IMR-90 (cell line): Measurements from ENCODE around the gene RPL18. TPM values are rescaled to one million over a fixed set of nuclear protein-coding genes. Genes with fewer than 3 reads are reported as not detected.

Experiments
- ATAC-seq: fragments of 200-7000 bp; cut with Tn5 transposase; 2 replicates; pipeline ENCODE4 v1.9.1; 2020; ENCODE audit warnings: low read depth, mild to moderate bottlenecking, moderate library complexity
- BruUV-seq: library from RNA; stranded (reverse); fragments of 400-500 nt; replicated peaks from 2 replicates; lab custom pipeline; 2021; lab: Mats Ljungman, UMichigan
- CTCF ChIA-PET: fragments of 300-600 bp; formaldehyde crosslinking; extraction: SDS; loops from one replicate; lab custom pipeline; 2021; ENCODE audit warnings: antibody characterized with exemption; lab: Yijun Ruan, JAX
- POLR2A ChIA-PET: fragments of 300-600 bp; sonication (Branson Sonifier 250); formaldehyde crosslinking; loops from one replicate; lab custom pipeline; 2022; ENCODE audit warnings: antibody characterized with exemption; ENCODE audit not compliant: unreplicated experiment; lab: Charles Lee
- DNase-seq: peaks from one replicate; pipeline ENCODE4 v3.0.0; 2013
- H2AFZ ChIP-seq: replicated peaks from 2 replicates; pipeline ENCODE3; 2013; ENCODE audit warnings: low read length, mild to moderate bottlenecking; ENCODE audit not compliant: poor library complexity
- H2AK5ac ChIP-seq: 2 replicates; pipeline ENCODE4 v1.6.1; 2013; ENCODE audit warnings: low read depth, low read length, inconsistent platforms
- H2AK9ac ChIP-seq: replicated peaks from 2 replicates; pipeline ENCODE3; 2013; ENCODE audit warnings: mild to moderate bottlenecking, low read depth, low read length, moderate library complexity; ENCODE audit not compliant: poor library complexity
- H2BK120ac ChIP-seq: 2 replicates; pipeline ENCODE4 v1.6.1; 2013; ENCODE audit warnings: low read depth, low read length, inconsistent platforms
- H2BK15ac ChIP-seq: 3 replicates; pipeline ENCODE4 v1.6.1; 2013; ENCODE audit warnings: low read depth, low read length, inconsistent platforms
- H2BK20ac ChIP-seq: 2 replicates; pipeline ENCODE4 v1.6.1; 2013; ENCODE audit warnings: low read depth, mild to moderate bottlenecking, inconsistent platforms, low read length, moderate library complexity
- H2BK5ac ChIP-seq: 2 replicates; pipeline ENCODE4 v1.6.1; 2013; ENCODE audit warnings: mild to moderate bottlenecking, low read depth, low read length, inconsistent platforms; ENCODE audit not compliant: poor library complexity, severe bottlenecking
- H3K14ac ChIP-seq: replicated peaks from 2 replicates; pipeline ENCODE4 v1.6.1; 2013; ENCODE audit warnings: low read depth, low read length, inconsistent platforms
- H3K18ac ChIP-seq: 2 replicates; pipeline ENCODE4 v1.6.1; 2013; ENCODE audit warnings: low read depth, low read length, control low read depth
- H3K23ac ChIP-seq: 2 replicates; pipeline ENCODE4 v1.6.1; 2013; ENCODE audit warnings: low read depth, low read length, inconsistent platforms
- H3K27ac ChIP-seq: 2 replicates; pipeline ENCODE4 v1.5.1; 2013; ENCODE audit warnings: mild to moderate bottlenecking, control low read depth, low read length; ENCODE audit not compliant: insufficient read depth
- H3K27me3 ChIP-seq: 2 replicates; pipeline ENCODE4 v1.6.1; 2013; ENCODE audit warnings: low read length; ENCODE audit not compliant: control insufficient read depth, insufficient read depth
- H3K36me3 ChIP-seq: 2 replicates; pipeline ENCODE4 v1.6.1; 2013; ENCODE audit warnings: low read length, mixed read lengths; ENCODE audit not compliant: control insufficient read depth, insufficient read depth
- H3K4ac ChIP-seq: 2 replicates; pipeline ENCODE4 v1.6.1; 2013; ENCODE audit warnings: low read depth, low read length, inconsistent platforms
- H3K4me1 ChIP-seq: 2 replicates; pipeline ENCODE4 v1.6.1; 2013; ENCODE audit warnings: low read length, mixed read lengths; ENCODE audit not compliant: control insufficient read depth, insufficient read depth
- H3K4me2 ChIP-seq: 2 replicates; pipeline ENCODE4 v1.6.1; 2013; ENCODE audit warnings: low read depth, mild to moderate bottlenecking, control low read depth, low read length, moderate library complexity
- H3K4me3 ChIP-seq: 2 replicates; pipeline ENCODE4 v1.5.1; 2013; ENCODE audit warnings: low read depth, mild to moderate bottlenecking, control low read depth, low read length, moderate library complexity; ENCODE audit not compliant: insufficient read depth
- H3K56ac ChIP-seq: 2 replicates; pipeline ENCODE4 v1.6.1; 2013; ENCODE audit warnings: low read length, inconsistent platforms; ENCODE audit not compliant: insufficient read depth; ENCODE audit errors: extremely low read depth
- H3K79me1 ChIP-seq, 2 experiments: 2 replicates each; pipeline ENCODE4 v1.6.1; 2013; ENCODE audit warnings: low read length in 2 of 2, inconsistent platforms in 1 of 2, low read depth in 1 of 2
- H3K9ac ChIP-seq: 2 replicates; pipeline ENCODE4 v1.6.1; 2013; ENCODE audit warnings: low read depth, low read length, control low read depth
- H3K9me1 ChIP-seq: 2 replicates; pipeline ENCODE4 v1.6.1; 2013; ENCODE audit warnings: low read length, inconsistent platforms; ENCODE audit not compliant: insufficient read depth
- H3K9me3 ChIP-seq: 2 replicates; pipeline ENCODE4 v1.6.1; 2013; ENCODE audit warnings: low read length; ENCODE audit not compliant: control insufficient read depth, insufficient read depth
- H4K20me1 ChIP-seq: 2 replicates; pipeline ENCODE4 v1.6.1; 2013; ENCODE audit warnings: low read length, inconsistent platforms; ENCODE audit not compliant: insufficient read depth
- H4K5ac ChIP-seq: 2 replicates; pipeline ENCODE4 v1.6.1; 2013; ENCODE audit warnings: mild to moderate bottlenecking, low read depth, low read length, control low read depth
- H4K8ac ChIP-seq, 2 experiments: 2 replicates each; pipeline ENCODE4 v1.6.1; 2013; ENCODE audit warnings: low read depth in 2 of 2, low read length in 2 of 2, control low read depth in 1 of 2, inconsistent platforms in 1 of 2
- H4K91ac ChIP-seq: 2 replicates; pipeline ENCODE4 v1.6.1; 2013; ENCODE audit warnings: low read depth, low read length, inconsistent platforms; ENCODE audit not compliant: insufficient read depth
- FOS ChIP-seq: fragments of 150-350 bp; IDR thresholded peaks from 2 replicates; pipeline ENCODE4 v1.6.1; 2016; ENCODE audit warnings: low read depth, low read length
- MXI1 ChIP-seq: IDR thresholded peaks from 2 replicates; pipeline ENCODE4 v1.6.1; 2012; ENCODE audit warnings: low read depth, mild to moderate bottlenecking, low read length, moderate library complexity, borderline replicate concordance
- NFE2L2 ChIP-seq: fragments of 150-350 bp; IDR thresholded peaks from 2 replicates; pipeline ENCODE4 v1.6.1; 2016; ENCODE audit warnings: low read depth, mild to moderate bottlenecking, low read length
- RAD21 ChIP-seq: IDR thresholded peaks from 2 replicates; pipeline ENCODE4 v1.6.1; 2012; ENCODE audit warnings: low read length, improper control_type of control experiment
- RFX5 ChIP-seq: IDR thresholded peaks from 2 replicates; pipeline ENCODE4 v1.8.0; 2012; ENCODE audit warnings: low read depth, mild to moderate bottlenecking, low read length, moderate library complexity
- SMC3 ChIP-seq: fragments of 150-350 bp; IDR thresholded peaks from 2 replicates; pipeline ENCODE4 v1.6.1; 2016; ENCODE audit warnings: low read depth, mild to moderate bottlenecking, antibody characterized with exemption, low read length, moderate library complexity
- WGBS, 2 experiments: methylation state at CpG; one replicate each; pipeline versions ENCODE4 v1.1.5 to v1.1.7; 2013; ENCODE audit warnings: missing lambda C conversion rate in 2 of 2; ENCODE audit not compliant: insufficient read length in 1 of 2; ENCODE audit errors: extremely low coverage in 2 of 2; 5-methylcytosine and 5-hydroxymethylcytosine counted together
- dilution Hi-C: fragments of 300-500 bp; cut with HindIII; formaldehyde crosslinking; loops from one replicate; pipeline ENCODE4 v1.14.3; 2018; ENCODE audit warnings: low sequenced_read_pairs; ENCODE audit not compliant: unreplicated experiment
- in situ Hi-C: fragments of 300-500 bp; cut with MboI; formaldehyde crosslinking; loops from 3 replicates; pipeline ENCODE4 v1.14.3; 2019; ENCODE audit warnings: low sequenced_read_pairs, inconsistent platforms, mixed read lengths
- intact Hi-C: fragments of 100-400 bp; cut with micrococcal nuclease; formaldehyde crosslinking; loops from 2 replicates; pipeline ENCODE4 v1.10.0; 2022
- polyA plus RNA-seq, 3 experiments: library from polyadenylated mRNA; depleted of rRNA; stranded (reverse); fragments of >200 nt; gene quantifications; 2 replicates each; pipeline ENCODE4 v1.2.3, GENCODE V29; 2012; ENCODE audit warnings: low replicate concordance in 1 of 3
- total RNA-seq: library from RNA; depleted of rRNA; stranded (reverse); fragments of >200 nt; gene quantifications from 2 replicates; pipeline ENCODE4 v1.2.3, GENCODE V29; 2012

The RPL18 gene
- total and polyA plus RNA-seq, 2 of the 4 experiments (the other 2 are of a cell fraction), result 1,909 to 2,254 TPM

- TF ChIP-seq MXI1 (no peak), SMC3 (peak; percentile 53), FOS (no peak)
These were observed 27.2 kb upstream of the RPL18 start, which contains the start of gene CA11 (continued) for GRCh38 chr19:48646001-48646721.

- Histone ChIP-seq H2BK15ac (0 out of 3 replicates have a peak overlapping the region, but pooled peaks have one; percentile 26), H3K18ac (no peak overlapping the region), H2AFZ (peak overlapping the region; percentile 91), H3K4me1 (peaks cover 5% of the 10 kb centered on the region), H3K14ac (peak overlapping the region; percentile 3), H4K5ac (peak overlapping the region; percentile 3), H3K9me3 (no peaks in the 10 kb centered on the region), H3K9me1 (no peaks in the 10 kb centered on the region; the same call in 1 of the 2 replicates), H3K23ac (peak overlapping the region; percentile 17), H2AK9ac (no peak overlapping the region), H3K4ac (0 out of 2 replicates have a peak overlapping the region, but pooled peaks have one; percentile 41), H2BK120ac (peak overlapping the region; percentile 52; the same call in 1 of the 2 replicates), H3K27ac (peak overlapping the region; percentile 21; the same call in 1 of the 2 replicates), H4K20me1 (no peaks in the 10 kb centered on the region), H3K56ac (no peak overlapping the region), H2AK5ac (no peak overlapping the region), H3K79me1 (no peaks in the 10 kb centered on the region), H3K9ac (peak overlapping the region; percentile 13), H3K27me3 (no peaks in the 10 kb centered on the region), H4K91ac (0 out of 2 replicates have a peak overlapping the region, but pooled peaks have one; percentile 1), H3K36me3 (no peaks in the 10 kb centered on the region), H2BK20ac (no peak overlapping the region), H2BK5ac (no peak overlapping the region), H3K4me2 (peak overlapping the region; percentile 84), H4K8ac (peak overlapping the region; percentile 76 to 93; a peak in 3 of 4 replicates), H3K4me3 (peak overlapping the region; percentile 44)
- DNase-seq (no peak), ATAC-seq (no peak; the same call in 1 of the 2 replicates)
- intact Hi-C loops, result loop anchor here (5.0 to 10.0 kb wide), 2 partner anchors 197 to 319 kb away; partner anchors contain the start of gene FTL
- no peak for TF ChIP-seq NFE2L2
- TF ChIP-seq SMC3, result no peak
- TF ChIP-seq RFX5, result no peak
- TF ChIP-seq RAD21, result no peak
- 0% methylated on average over 3 of the region's 6 CpGs; no CpG with 5 or more reads in 1 of the 2 experiments for WGBS, 2 experiments
- POLR2A ChIA-PET, result interaction anchor here (0.7 kb wide), 1 partner anchor 197 kb away, joined by 3 read pairs; no protein-coding TSS in a partner anchor
- dilution Hi-C loops, result no loop called here
- in situ Hi-C loops, result loop anchor here (10.0 kb wide), 2 partner anchors 189 to 319 kb away; partner anchors contain the start of genes FTL and HSD17B14
- BruUV-seq, result no TSS peak
- CTCF ChIA-PET, result interaction anchor here (0.5 to 1.4 kb wide), 4 partner anchors 137 to 681 kb away, joined by 3 to 6 read pairs (median 4); no protein-coding TSS in a partner anchor
These were observed 26.6 kb upstream of the RPL18 start for GRCh38 chr19:48645620-48646000.
